DND-41 (cell line): Measurements from ENCODE around the gene DCAF5.

Experiments used
- CTCF ChIP-seq: IDR thresholded peaks from 2 replicates; pipeline ENCODE4 v1.5.1; 2012; ENCODE audit warnings: borderline replicate concordance, low read length, moderate library complexity, mild to moderate bottlenecking; ENCODE audit not compliant: poor library complexity, severe bottlenecking; ENCODE audit errors: extremely low read depth
- EZH2 ChIP-seq: IDR thresholded peaks from 3 replicates; pipeline ENCODE4 v1.6.1; 2012; ENCODE audit warnings: borderline replicate concordance, low read depth, mild to moderate bottlenecking, moderate library complexity, low read length, inconsistent platforms; ENCODE audit not compliant: severe bottlenecking

GRCh38 chr14:69108358-69108757 is 44.6 kb downstream of the DCAF5 start:
- TF ChIP-seq CTCF (no peak), EZH2 (no peak)
